Activated CD8-positive, alpha-beta T cell treated with anti-CD3 and anti-CD28 coated beads for 36 hours (primary cell): ENCODE results near the gene ACVR2A. TPM values are rescaled to one million over a fixed set of nuclear protein-coding genes. Genes with fewer than 3 reads are reported as not detected.

Experiments used
- ATAC-seq: fragments of 200-7000 bp; cut with Tn5 transposase; one replicate; pipeline ENCODE4 v1.10.0; 2021; ENCODE audit warnings: mild to moderate bottlenecking, moderate library complexity
- CTCF ChIA-PET: fragments of 350-600 bp; sonication (Branson Sonifier 250); formaldehyde crosslinking; loops from one replicate; lab custom pipeline; 2021; ENCODE audit warnings: antibody characterized with exemption; lab: Charles Lee
- POLR2A ChIA-PET: fragments of 350-600 bp; sonication (Branson Sonifier 250); formaldehyde crosslinking; loops from one replicate; lab custom pipeline; 2021; ENCODE audit warnings: antibody characterized with exemption; lab: Charles Lee
- DNase-seq: peaks from one replicate; pipeline ENCODE4 v3.0.0-alpha.2; 2020
- H3K27ac Mint-ChIP-seq: one replicate; pipeline ENCODE4 v1.8.0; 2021; ENCODE audit warnings: mild to moderate bottlenecking, mixed read lengths
- H3K27me3 Mint-ChIP-seq: one replicate; pipeline ENCODE4 v1.8.0; 2021; ENCODE audit warnings: mixed read lengths
- H3K36me3 Mint-ChIP-seq: one replicate; pipeline ENCODE4 v1.8.0; 2021; ENCODE audit warnings: low read depth, mixed read lengths
- H3K4me1 Mint-ChIP-seq: one replicate; pipeline ENCODE4 v1.8.0; 2021; ENCODE audit warnings: low read depth, mixed read lengths
- H3K4me3 Mint-ChIP-seq: one replicate; pipeline ENCODE4 v1.8.0; 2021; ENCODE audit warnings: mild to moderate bottlenecking, moderate library complexity, mixed read lengths
- H3K9me3 Mint-ChIP-seq: one replicate; pipeline ENCODE4 v1.8.0; 2021; ENCODE audit warnings: mixed read lengths
- intact Hi-C: fragments of 100-400 bp; cut with micrococcal nuclease; formaldehyde crosslinking; loops from one replicate; pipeline ENCODE4 v1.10.0; 2022
- total RNA-seq, 2 experiments: library from RNA; stranded (reverse); gene quantifications; one replicate each; pipeline ENCODE4 v1.2.3, GENCODE V29; 2021
- TF ChIP-seq, protein P1 (sequence below): fragments of 200-600 bp; IDR thresholded peaks from one replicate; pipeline ENCODE4 v1.8.0; 2022; ENCODE audit warnings: antibody characterized with exemption, mild to moderate bottlenecking

Gene ACVR2A
- total RNA-seq, 2 experiments from 2014 or later = 0.63 to 1.2 TPM

DNA sequence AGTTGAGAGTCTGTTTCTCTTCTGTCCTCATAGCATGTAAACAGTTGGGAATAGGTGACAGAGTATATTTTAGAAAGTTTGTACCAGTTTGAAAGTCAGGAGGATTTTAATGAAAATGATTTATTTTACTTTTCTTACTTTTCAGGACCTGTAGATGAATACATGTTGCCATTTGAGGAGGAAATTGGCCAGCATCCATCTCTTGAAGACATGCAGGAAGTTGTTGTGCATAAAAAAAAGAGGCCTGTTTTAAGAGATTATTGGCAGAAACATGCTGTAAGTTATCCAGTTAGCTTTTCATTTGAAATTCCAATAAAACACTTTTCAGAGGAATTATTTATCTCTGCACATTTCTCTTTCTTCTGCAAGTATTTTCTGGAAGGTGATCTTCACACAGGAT lies 81.1 kb downstream of the ACVR2A start:
- Mint-ChIP-seq H3K4me3 (no peak overlapping the region), H3K27me3 (no peaks in the 10 kb centered on the region), H3K9me3 (no peaks in the 10 kb centered on the region), H3K27ac (no peak overlapping the region), H3K4me1 (peaks cover 9% of the 10 kb centered on the region), H3K36me3 (no peaks in the 10 kb centered on the region)
- DNase-seq (no peak), ATAC-seq (no peak)
- intact Hi-C loops = no loop called here
- ChIA-PET POLR2A (no interaction called here), CTCF (no interaction called here)
- TF ChIP-seq, protein P1, sequence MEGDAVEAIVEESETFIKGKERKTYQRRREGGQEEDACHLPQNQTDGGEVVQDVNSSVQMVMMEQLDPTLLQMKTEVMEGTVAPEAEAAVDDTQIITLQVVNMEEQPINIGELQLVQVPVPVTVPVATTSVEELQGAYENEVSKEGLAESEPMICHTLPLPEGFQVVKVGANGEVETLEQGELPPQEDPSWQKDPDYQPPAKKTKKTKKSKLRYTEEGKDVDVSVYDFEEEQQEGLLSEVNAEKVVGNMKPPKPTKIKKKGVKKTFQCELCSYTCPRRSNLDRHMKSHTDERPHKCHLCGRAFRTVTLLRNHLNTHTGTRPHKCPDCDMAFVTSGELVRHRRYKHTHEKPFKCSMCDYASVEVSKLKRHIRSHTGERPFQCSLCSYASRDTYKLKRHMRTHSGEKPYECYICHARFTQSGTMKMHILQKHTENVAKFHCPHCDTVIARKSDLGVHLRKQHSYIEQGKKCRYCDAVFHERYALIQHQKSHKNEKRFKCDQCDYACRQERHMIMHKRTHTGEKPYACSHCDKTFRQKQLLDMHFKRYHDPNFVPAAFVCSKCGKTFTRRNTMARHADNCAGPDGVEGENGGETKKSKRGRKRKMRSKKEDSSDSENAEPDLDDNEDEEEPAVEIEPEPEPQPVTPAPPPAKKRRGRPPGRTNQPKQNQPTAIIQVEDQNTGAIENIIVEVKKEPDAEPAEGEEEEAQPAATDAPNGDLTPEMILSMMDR = no peak

DNA sequence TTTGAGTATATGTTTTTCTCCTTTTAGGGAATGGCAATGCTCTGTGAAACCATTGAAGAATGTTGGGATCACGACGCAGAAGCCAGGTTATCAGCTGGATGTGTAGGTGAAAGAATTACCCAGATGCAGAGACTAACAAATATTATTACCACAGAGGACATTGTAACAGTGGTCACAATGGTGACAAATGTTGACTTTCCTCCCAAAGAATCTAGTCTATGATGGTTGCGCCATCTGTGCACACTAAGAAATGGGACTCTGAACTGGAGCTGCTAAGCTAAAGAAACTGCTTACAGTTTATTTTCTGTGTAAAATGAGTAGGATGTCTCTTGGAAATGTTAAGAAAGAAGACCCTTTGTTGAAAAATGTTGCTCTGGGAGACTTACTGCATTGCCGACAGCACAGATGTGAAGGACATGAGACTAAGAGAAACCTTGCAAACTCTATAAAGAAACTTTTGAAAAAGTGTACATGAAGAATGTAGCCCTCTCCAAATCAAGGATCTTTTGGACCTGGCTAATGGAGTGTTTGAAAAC lies 82.3 kb downstream of the ACVR2A start:
- H3K4me3 Mint-ChIP-seq = no peak overlapping the region
- ATAC-seq (no peak), DNase-seq (no peak)
- peaks cover 2% of the 10 kb centered on the region for H3K36me3 Mint-ChIP-seq
- ChIA-PET CTCF (interaction anchor here (1.2 kb wide), 1 partner anchor 9 kb away, joined by 4 read pairs; no protein-coding TSS in a partner anchor), POLR2A (no interaction called here)
- H3K27ac Mint-ChIP-seq = no peak overlapping the region
- H3K4me1 Mint-ChIP-seq = peaks cover 9% of the 10 kb centered on the region
- no peaks in the 10 kb centered on the region for H3K27me3 Mint-ChIP-seq
- no peaks in the 10 kb centered on the region for H3K9me3 Mint-ChIP-seq
- TF ChIP-seq, protein P1 = no peak
- intact Hi-C loops = no loop called here

DNA sequence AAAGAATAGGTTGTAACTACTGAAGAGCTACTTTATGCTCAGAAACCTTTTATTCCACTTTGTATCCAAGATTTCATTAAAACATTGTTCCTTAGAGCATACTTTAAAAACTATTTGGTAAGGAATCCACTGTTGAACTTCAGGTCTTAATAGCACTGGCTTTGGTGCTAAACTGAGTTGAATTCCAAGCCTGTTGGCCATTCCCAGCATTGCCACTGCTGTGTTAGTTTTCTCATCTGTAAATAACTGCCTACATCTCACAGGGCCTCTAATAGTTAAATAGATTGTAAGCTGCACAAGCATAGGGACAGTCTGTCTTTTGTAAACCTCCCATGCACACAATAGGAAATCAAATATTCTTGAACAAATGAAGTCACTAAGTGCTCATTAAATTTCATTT lies 89.1 kb downstream of the ACVR2A start:
- no peak overlapping the region for H3K27ac Mint-ChIP-seq
- no peaks in the 10 kb centered on the region for H3K27me3 Mint-ChIP-seq
- POLR2A ChIA-PET = no interaction called here
- CTCF ChIA-PET = interaction anchor here (0.9 kb wide), 1 partner anchor 516 kb away, joined by 3 read pairs; no protein-coding TSS in a partner anchor
- no peaks in the 10 kb centered on the region for H3K9me3 Mint-ChIP-seq
- ATAC-seq (no peak), DNase-seq (no peak)
- TF ChIP-seq, protein P1 = no peak
- no peaks in the 10 kb centered on the region for H3K4me1 Mint-ChIP-seq
- intact Hi-C loops = no loop called here
- H3K4me3 Mint-ChIP-seq = no peak overlapping the region
- H3K36me3 Mint-ChIP-seq = peaks cover 16% of the 10 kb centered on the region

DNA sequence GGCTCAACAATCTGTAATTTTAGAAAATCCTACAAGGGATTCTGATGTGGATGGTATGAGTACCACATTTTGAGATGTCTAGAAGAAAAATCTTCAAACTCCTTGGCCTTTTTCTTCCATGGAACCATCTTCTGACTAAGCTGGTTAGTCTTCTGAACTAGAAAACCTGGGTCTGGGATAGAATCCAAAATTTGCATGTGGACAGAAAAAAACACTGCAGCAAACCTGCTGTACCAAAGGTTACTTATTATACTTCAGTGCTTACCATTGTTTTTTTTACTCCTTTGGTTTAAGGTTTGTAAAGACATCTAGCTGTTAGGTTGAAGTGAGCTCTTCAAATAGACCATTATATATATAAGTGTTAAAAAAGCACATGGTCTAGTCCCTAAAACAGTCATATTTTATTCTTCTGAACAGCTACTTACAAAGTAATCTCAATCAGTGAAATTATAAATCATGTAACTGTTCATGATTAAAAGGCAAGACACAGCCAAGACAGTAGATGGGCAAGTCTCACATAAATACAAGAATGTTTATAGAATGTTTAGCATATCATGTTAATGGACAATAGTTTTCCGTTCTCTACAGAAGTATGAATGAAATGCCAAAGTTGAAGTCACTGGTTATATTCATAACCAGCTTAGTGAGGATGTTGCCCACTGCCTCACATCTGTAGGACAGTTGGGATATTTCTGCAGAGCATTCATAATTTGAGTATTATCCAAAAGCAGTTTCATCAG lies 90.2 kb downstream of the ACVR2A start:
- intact Hi-C loops = loop anchor here (5.0 kb wide), 3 partner anchors 267 to 1052 kb away; no protein-coding TSS in a partner anchor
- H3K9me3 Mint-ChIP-seq = no peaks in the 10 kb centered on the region
- ATAC-seq (no peak), DNase-seq (no peak)
- TF ChIP-seq, protein P1 = no peak
- H3K36me3 Mint-ChIP-seq = peaks cover 16% of the 10 kb centered on the region
- H3K4me3 Mint-ChIP-seq = no peak overlapping the region
- H3K27ac Mint-ChIP-seq = no peak overlapping the region
- H3K27me3 Mint-ChIP-seq = no peaks in the 10 kb centered on the region
- H3K4me1 Mint-ChIP-seq = no peaks in the 10 kb centered on the region
- ChIA-PET POLR2A (no interaction called here), CTCF (interaction anchor here (1.0 to 2.2 kb wide), 3 partner anchors 7 to 574 kb away, joined by 4 to 5 read pairs (median 4); no protein-coding TSS in a partner anchor)
